ENCODE measurements around the gene DMD.

GRCh38 chrX:31436424-31436823 is 1774.9 kb downstream of the DMD start:
- TF ChIP-seq RFX5 (IDR thresholded peaks at IDR 0.05) (no peak), ZFP36 (IDR thresholded peaks at IDR 0.05; ENCODE audit: borderline replicate concordance, partially characterized antibody) (no peak), CTCF (IDR thresholded peaks at IDR 0.05) (no peak), HDAC2 (IDR thresholded peaks at IDR 0.05) (no peak), MAFK (IDR thresholded peaks at IDR 0.05; ENCODE audit: partially characterized antibody) (no peak), CEBPB (IDR thresholded peaks at IDR 0.05) (no peak), CHD2 (IDR thresholded peaks at IDR 0.05; ENCODE audit: low read length, partially characterized antibody) (no peak), POLR2A (IDR thresholded peaks at IDR 0.05; ENCODE audit: low read length) (no peak), JUN (IDR thresholded peaks at IDR 0.05) (no peak), PHF8 (IDR thresholded peaks at IDR 0.05; ENCODE audit: borderline replicate concordance, low read depth) (no peak)
- TF ChIP-seq, protein P1, sequence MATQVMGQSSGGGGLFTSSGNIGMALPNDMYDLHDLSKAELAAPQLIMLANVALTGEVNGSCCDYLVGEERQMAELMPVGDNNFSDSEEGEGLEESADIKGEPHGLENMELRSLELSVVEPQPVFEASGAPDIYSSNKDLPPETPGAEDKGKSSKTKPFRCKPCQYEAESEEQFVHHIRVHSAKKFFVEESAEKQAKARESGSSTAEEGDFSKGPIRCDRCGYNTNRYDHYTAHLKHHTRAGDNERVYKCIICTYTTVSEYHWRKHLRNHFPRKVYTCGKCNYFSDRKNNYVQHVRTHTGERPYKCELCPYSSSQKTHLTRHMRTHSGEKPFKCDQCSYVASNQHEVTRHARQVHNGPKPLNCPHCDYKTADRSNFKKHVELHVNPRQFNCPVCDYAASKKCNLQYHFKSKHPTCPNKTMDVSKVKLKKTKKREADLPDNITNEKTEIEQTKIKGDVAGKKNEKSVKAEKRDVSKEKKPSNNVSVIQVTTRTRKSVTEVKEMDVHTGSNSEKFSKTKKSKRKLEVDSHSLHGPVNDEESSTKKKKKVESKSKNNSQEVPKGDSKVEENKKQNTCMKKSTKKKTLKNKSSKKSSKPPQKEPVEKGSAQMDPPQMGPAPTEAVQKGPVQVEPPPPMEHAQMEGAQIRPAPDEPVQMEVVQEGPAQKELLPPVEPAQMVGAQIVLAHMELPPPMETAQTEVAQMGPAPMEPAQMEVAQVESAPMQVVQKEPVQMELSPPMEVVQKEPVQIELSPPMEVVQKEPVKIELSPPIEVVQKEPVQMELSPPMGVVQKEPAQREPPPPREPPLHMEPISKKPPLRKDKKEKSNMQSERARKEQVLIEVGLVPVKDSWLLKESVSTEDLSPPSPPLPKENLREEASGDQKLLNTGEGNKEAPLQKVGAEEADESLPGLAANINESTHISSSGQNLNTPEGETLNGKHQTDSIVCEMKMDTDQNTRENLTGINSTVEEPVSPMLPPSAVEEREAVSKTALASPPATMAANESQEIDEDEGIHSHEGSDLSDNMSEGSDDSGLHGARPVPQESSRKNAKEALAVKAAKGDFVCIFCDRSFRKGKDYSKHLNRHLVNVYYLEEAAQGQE (IDR thresholded peaks at IDR 0.05), result no peak

Measured in A549 (cell line).